Measurements from ENCODE around the gene ERAP2.

The ERAP2 gene

GRCh38 chr5:96873449-96873848, 2.9 kb upstream of the ERAP2 start:
- TF ChIP-seq NFIC (IDR thresholded peaks at IDR 0.05) (no peak), TAF1 (IDR thresholded peaks at IDR 0.05; ENCODE audit: low read depth) (no peak), YY1 (IDR thresholded peaks at IDR 0.05; ENCODE audit: low read depth) (no peak), USF1 (IDR thresholded peaks at IDR 0.05) (no peak), TEAD4 (IDR thresholded peaks at IDR 0.05) (no peak), FOXM1 (IDR thresholded peaks at IDR 0.05; ENCODE audit: borderline replicate concordance, low read depth) (no peak), CEBPB (IDR thresholded peaks at IDR 0.05) (no peak), RAD21 (IDR thresholded peaks at IDR 0.05; ENCODE audit: low read depth) (no peak), CREB1 (IDR thresholded peaks at IDR 0.05; ENCODE audit: low read depth) (no peak), TCF12 (IDR thresholded peaks at IDR 0.05; ENCODE audit: low read depth) (no peak), MAX (IDR thresholded peaks at IDR 0.05) (no peak), REST (IDR thresholded peaks at IDR 0.05; ENCODE audit: low read depth) (no peak), EP300 (IDR thresholded peaks at IDR 0.05; ENCODE audit: borderline replicate concordance) (no peak), EGR1 (IDR thresholded peaks at IDR 0.05) (no peak), ZBTB7A (IDR thresholded peaks at IDR 0.05; ENCODE audit: low read depth) (no peak)

GRCh38 chr5:96874631-96875030, 1.7 kb upstream of the ERAP2 start:
- TF ChIP-seq CREB1 (IDR thresholded peaks at IDR 0.05; ENCODE audit: low read depth) (no peak), TEAD4 (IDR thresholded peaks at IDR 0.05) (no peak), USF1 (IDR thresholded peaks at IDR 0.05) (no peak), TAF1 (IDR thresholded peaks at IDR 0.05; ENCODE audit: low read depth) (no peak), EP300 (IDR thresholded peaks at IDR 0.05; ENCODE audit: borderline replicate concordance) (no peak), MAX (IDR thresholded peaks at IDR 0.05) (no peak)

- TF ChIP-seq MAX (IDR thresholded peaks at IDR 0.05) = no peak
- TF ChIP-seq TCF12 (IDR thresholded peaks at IDR 0.05; ENCODE audit: low read depth) = no peak
- TF ChIP-seq TAF1 (IDR thresholded peaks at IDR 0.05; ENCODE audit: low read depth) = no peak
- no peak for TF ChIP-seq YY1 (IDR thresholded peaks at IDR 0.05; ENCODE audit: low read depth)
- TF ChIP-seq TEAD4 (IDR thresholded peaks at IDR 0.05) = no peak
- TF ChIP-seq USF1 (IDR thresholded peaks at IDR 0.05) = no peak
- TF ChIP-seq REST (IDR thresholded peaks at IDR 0.05; ENCODE audit: low read depth) = no peak
- TF ChIP-seq CREB1 (IDR thresholded peaks at IDR 0.05; ENCODE audit: low read depth) = no peak
Measured at GRCh38 chr5:96875791-96876291, 459 bp upstream of the ERAP2 start.

- TF ChIP-seq EP300 (IDR thresholded peaks at IDR 0.05; ENCODE audit: borderline replicate concordance) = no peak
- no peak for TF ChIP-seq RAD21 (IDR thresholded peaks at IDR 0.05; ENCODE audit: low read depth)
- TF ChIP-seq CREB1 (IDR thresholded peaks at IDR 0.05; ENCODE audit: low read depth) = no peak
Measured at GRCh38 chr5:96879665-96880064, 3.4 kb downstream of the ERAP2 start.

GRCh38 chr5:96880444-96881164, 4.3 kb downstream of the ERAP2 start:
- no peak for TF ChIP-seq RAD21 (IDR thresholded peaks at IDR 0.05; ENCODE audit: low read depth)
- TF ChIP-seq EGR1 (IDR thresholded peaks at IDR 0.05) = no peak
- no peak for TF ChIP-seq TAF1 (IDR thresholded peaks at IDR 0.05; ENCODE audit: low read depth)
- no peak for TF ChIP-seq ZBTB7A (IDR thresholded peaks at IDR 0.05; ENCODE audit: low read depth)
- TF ChIP-seq YY1 (IDR thresholded peaks at IDR 0.05; ENCODE audit: low read depth) = no peak
- no peak for TF ChIP-seq REST (IDR thresholded peaks at IDR 0.05; ENCODE audit: low read depth)
- TF ChIP-seq CREB1 (IDR thresholded peaks at IDR 0.05; ENCODE audit: low read depth) = no peak
- no peak for TF ChIP-seq MAX (IDR thresholded peaks at IDR 0.05)
- no peak for TF ChIP-seq TEAD4 (IDR thresholded peaks at IDR 0.05)
- no peak for TF ChIP-seq USF1 (IDR thresholded peaks at IDR 0.05)
- TF ChIP-seq CEBPB (IDR thresholded peaks at IDR 0.05) = no peak
- no peak for TF ChIP-seq FOXM1 (IDR thresholded peaks at IDR 0.05; ENCODE audit: borderline replicate concordance, low read depth)
- no peak for TF ChIP-seq NFIC (IDR thresholded peaks at IDR 0.05)
- no peak for TF ChIP-seq EP300 (IDR thresholded peaks at IDR 0.05; ENCODE audit: borderline replicate concordance)
- no peak for TF ChIP-seq TCF12 (IDR thresholded peaks at IDR 0.05; ENCODE audit: low read depth)
